Fibroblast of lung (primary cell): ENCODE results near the gene MRPL24. TPM values are rescaled to one million over a fixed set of nuclear protein-coding genes. Genes with fewer than 3 reads are reported as not detected.

Experiments
- DNase-seq, 2 donors: peaks; one replicate each; pipeline versions ENCODE4 v3.0.0 to v3.0.0-alpha.2; 2010; ENCODE audit warnings: low read depth in 2 of 2
- H2AFZ ChIP-seq: 2 replicates; pipeline ENCODE4 v1.5.1; 2012; ENCODE audit warnings: low read length, control low read depth, inconsistent platforms
- H3K27ac ChIP-seq: 2 replicates; pipeline ENCODE4 v1.5.1; 2011; ENCODE audit warnings: low read length, control low read depth; ENCODE audit not compliant: insufficient read depth
- H3K27me3 ChIP-seq: 2 replicates; pipeline ENCODE4 v1.5.1; 2011; ENCODE audit warnings: mild to moderate bottlenecking, low read length; ENCODE audit not compliant: control insufficient read depth, insufficient read depth
- H3K36me3 ChIP-seq: 2 replicates; pipeline ENCODE4 v1.5.1; 2011; ENCODE audit warnings: low read length; ENCODE audit not compliant: control insufficient read depth, insufficient read depth
- H3K4me1 ChIP-seq: 2 replicates; pipeline ENCODE4 v1.5.1; 2011; ENCODE audit warnings: low read length; ENCODE audit not compliant: control insufficient read depth, insufficient read depth; ENCODE audit errors: extremely low read depth
- H3K4me2 ChIP-seq: 2 replicates; pipeline ENCODE4 v1.5.1; 2011; ENCODE audit warnings: low read length, control low read depth; ENCODE audit not compliant: insufficient read depth; ENCODE audit errors: extremely low read depth
- H3K4me3 ChIP-seq, 4 experiments: fragments of 200-600 bp in 1 of 4; sonication (generic) in 1 of 4; replicated peaks in 1 of 4; 2 replicates each; pipeline ENCODE4 v1.5.1; 2011 to 2016; ENCODE audit warnings: low read length in 4 of 4, low read depth in 3 of 4, mild to moderate bottlenecking in 3 of 4, control low read depth in 2 of 4, inconsistent platforms in 1 of 4, mixed read lengths in 1 of 4; ENCODE audit not compliant: insufficient read depth in 1 of 4; ENCODE audit errors: control extremely low read depth in 1 of 4
- H3K79me2 ChIP-seq: 2 replicates; pipeline ENCODE4 v1.5.1; 2012; ENCODE audit warnings: mild to moderate bottlenecking, low read length, inconsistent platforms; ENCODE audit not compliant: control insufficient read depth, insufficient read depth
- H3K9ac ChIP-seq: 2 replicates; pipeline ENCODE4 v1.5.1; 2011; ENCODE audit warnings: mild to moderate bottlenecking, low read length, control low read depth; ENCODE audit not compliant: insufficient read depth
- H3K9me3 ChIP-seq: 2 replicates; pipeline ENCODE4 v1.5.1; 2012; ENCODE audit warnings: low read depth, low read length; ENCODE audit not compliant: control insufficient read depth, insufficient read depth
- H4K20me1 ChIP-seq: 2 replicates; pipeline ENCODE4 v1.5.1; 2011; ENCODE audit warnings: low read length; ENCODE audit not compliant: control insufficient read depth, insufficient read depth; ENCODE audit errors: extremely low read depth
- CTCF ChIP-seq, 2 donors: IDR thresholded peaks in 1 of 2; conservative IDR thresholded peaks in 1 of 2; 1 replicate in 1 of 2; 2 replicates in 1 of 2; pipeline ENCODE4 v1.5.1; 2011 to 2012; ENCODE audit warnings: low read length in 2 of 2, control low read depth in 1 of 2, inconsistent platforms in 1 of 2, low read depth in 1 of 2, mild to moderate bottlenecking in 1 of 2
- EZH2 ChIP-seq: IDR thresholded peaks from 2 replicates; pipeline ENCODE4 v1.5.1; 2012; ENCODE audit warnings: low read length, control low read depth, mild to moderate bottlenecking; ENCODE audit errors: missing control alignments
- polyA plus RNA-seq, 2 donors: library from polyadenylated mRNA; depleted of rRNA in 1 of 2; stranded (reverse) in 1 of 2; unstranded in 1 of 2; fragments of >200 nt; gene quantifications; 2 replicates each; pipeline ENCODE4 v1.2.1, GENCODE V29; 2011 to 2012; ENCODE audit warnings: missing spikeins in 1 of 2
- total RNA-seq: library from RNA; depleted of rRNA; stranded (reverse); fragments of >200 nt; gene quantifications from 2 replicates; pipeline ENCODE4 v1.2.1, GENCODE V29; 2014

The MRPL24 gene
- total and polyA plus RNA-seq, 2 donors (not counting 1 experiment from before 2014, with no cell fraction given): 58.8 to 67.2 TPM

DNA sequence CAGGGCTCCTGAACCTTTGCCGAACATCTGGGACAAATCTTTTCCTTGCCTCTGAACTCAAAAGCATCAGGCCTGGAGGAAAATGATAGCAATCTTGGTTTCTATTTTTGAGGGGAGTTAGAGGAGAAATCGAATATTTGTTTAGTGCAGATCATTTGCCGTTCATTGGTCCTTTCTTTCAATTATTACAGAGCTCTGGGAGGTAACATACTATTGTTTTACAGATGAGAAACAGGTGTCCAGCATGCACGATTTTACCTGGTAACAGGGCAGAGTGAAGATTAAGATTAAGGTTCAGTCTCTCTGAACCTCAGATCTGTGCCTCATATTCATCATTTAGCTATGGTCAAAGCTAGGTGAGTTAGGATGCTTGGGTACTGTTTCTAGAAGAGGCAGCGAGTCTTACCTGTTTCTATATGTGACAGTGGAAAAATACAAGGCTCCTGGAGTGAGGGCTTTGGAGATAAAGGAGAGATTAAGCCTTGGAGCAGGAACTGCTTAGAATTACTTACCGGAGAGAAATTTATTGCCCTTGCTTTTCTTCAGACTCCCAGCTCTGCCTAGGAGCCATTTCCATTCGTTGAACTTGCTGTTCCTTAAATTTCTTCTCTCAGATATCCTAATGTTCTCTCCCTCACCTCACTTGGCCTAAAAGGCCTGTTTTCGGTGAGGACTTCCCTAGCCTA is 27.9 kb upstream of the MRPL24 start:
- Histone ChIP-seq H4K20me1 (no peaks in the 10 kb centered on the region), H3K4me2 (peak overlapping the region; percentile 92), H3K4me1 (no peaks in the 10 kb centered on the region), H2AFZ (no peak overlapping the region), H3K79me2 (peaks cover 58% of the 10 kb centered on the region), H3K27ac (peak overlapping the region; percentile 93), H3K9ac (peak overlapping the region; percentile 16), H3K9me3 (no peaks in the 10 kb centered on the region), H3K36me3 (peaks cover 3% of the 10 kb centered on the region), H3K27me3 (no peaks in the 10 kb centered on the region), H3K4me3 (peak overlapping the region; percentile 93 to 97 (median 96))
- no peak for DNase-seq
- TF ChIP-seq EZH2 (no peak), CTCF (conservative IDR thresholded peaks at IDR 0.05 in 1 of 2, IDR thresholded peaks at IDR 0.05 in 1 of 2; ENCODE audit: low read depth in 1 of 2, low read length in 2 of 2) (no peak)

DNA sequence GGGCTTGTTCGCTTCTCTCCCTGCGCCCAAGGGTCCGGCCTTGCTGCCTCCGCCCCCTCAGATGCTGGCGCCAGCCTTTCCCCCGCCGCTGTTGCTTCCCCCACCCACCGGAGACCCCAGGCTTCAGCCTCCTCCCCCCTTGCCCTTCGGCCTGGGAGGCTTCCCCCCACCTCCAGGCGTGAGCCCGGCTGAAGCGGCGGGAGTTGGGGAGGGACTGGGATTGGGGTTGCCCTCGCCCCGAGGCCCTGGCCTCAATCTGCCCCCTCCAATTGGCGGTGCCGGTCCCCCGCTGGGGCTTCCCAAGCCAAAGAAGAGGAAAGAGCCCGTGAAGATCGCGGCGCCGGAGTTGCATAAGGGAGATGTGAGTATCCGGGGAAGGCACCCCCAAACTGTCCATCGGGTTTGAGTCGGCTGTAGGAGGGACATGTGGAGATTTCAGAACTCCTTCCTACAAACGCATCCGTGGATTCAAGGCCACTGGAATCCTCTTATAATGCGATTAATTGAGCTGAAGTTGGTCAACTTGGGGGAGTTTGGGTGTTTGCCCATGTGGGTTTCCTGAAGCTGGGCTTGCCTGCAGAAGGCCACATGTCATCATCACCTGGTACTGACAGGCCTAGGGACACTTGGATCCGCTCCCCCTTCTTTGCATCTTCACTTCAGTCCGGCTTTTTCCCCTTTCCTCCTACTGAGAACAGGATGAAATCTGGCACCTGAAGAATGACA is 27.2 kb upstream of the MRPL24 start:
- H3K9me3 ChIP-seq: no peaks in the 10 kb centered on the region
- H3K27me3 ChIP-seq: no peaks in the 10 kb centered on the region
- peaks cover 51% of the 10 kb centered on the region for H3K79me2 ChIP-seq
- H3K4me1 ChIP-seq: no peaks in the 10 kb centered on the region
- peak overlapping the region; percentile 93 for H3K27ac ChIP-seq
- TF ChIP-seq CTCF (conservative IDR thresholded peaks at IDR 0.05 in 1 of 2, IDR thresholded peaks at IDR 0.05 in 1 of 2; ENCODE audit: low read depth in 1 of 2, low read length in 2 of 2) (no peak), EZH2 (no peak)
- peak overlapping the region; percentile 95 for H3K9ac ChIP-seq
- DNase-seq: no peak
- peaks cover 3% of the 10 kb centered on the region for H3K36me3 ChIP-seq
- H2AFZ ChIP-seq: no peak overlapping the region
- no peaks in the 10 kb centered on the region for H4K20me1 ChIP-seq
- peak overlapping the region; percentile 92 for H3K4me2 ChIP-seq
- H3K4me3 ChIP-seq: peak overlapping the region; percentile 93 to 97 (median 96)

GRCh38 chr1:156767101-156767878 is 26.4 kb upstream of the MRPL24 start, which contains the start of gene PRCC:
Gene PRCC, plus strand, starts transcription at chr1:156767535. Its CDS starts 237 bp downstream, at chr1:156767772.
- peaks cover 3% of the 10 kb centered on the region for H3K36me3 ChIP-seq
- no peaks in the 10 kb centered on the region for H3K27me3 ChIP-seq
- H3K79me2 ChIP-seq: peaks cover 44% of the 10 kb centered on the region
- no peaks in the 10 kb centered on the region for H4K20me1 ChIP-seq
- peak within 1 kb of the TSS; percentile 93 to 97 (median 96) for H3K4me3 ChIP-seq
- H2AFZ ChIP-seq: peak within 1 kb of the TSS; percentile 82
- peak within 1 kb of the TSS; percentile 95 for H3K9ac ChIP-seq
- no peak for TF ChIP-seq EZH2
- no peak for TF ChIP-seq CTCF (conservative IDR thresholded peaks at IDR 0.05 in 1 of 2, IDR thresholded peaks at IDR 0.05 in 1 of 2; ENCODE audit: low read depth in 1 of 2, low read length in 2 of 2)
- peak within 1 kb of the TSS; percentile 93 for H3K27ac ChIP-seq
- peak; percentile 100 for DNase-seq
- H3K4me1 ChIP-seq: no peaks in the 10 kb centered on the region
- H3K4me2 ChIP-seq: peak within 1 kb of the TSS; percentile 95
- H3K9me3 ChIP-seq: no peaks in the 10 kb centered on the region
